ENCODE measurements around the gene CTAGE6. TPM values are rescaled to one million over a fixed set of nuclear protein-coding genes. Genes with fewer than 3 reads are reported as not detected.
"Not testable (repeated sequence)": the region's sequence is repeated elsewhere in the genome, so short reads cannot be mapped to it uniquely, and the experiment has no call there.

The CTAGE6 gene
- polyA plus RNA-seq: 0.04 TPM in 1 of 3 replicates, not detected in the others
- polyA plus RNA-seq (2011; ENCODE audit: low read depth): not detected
- not detected in 2 replicates for polyA plus RNA-seq (2011; cell fraction: cytosol; rRNA removed)
- not detected in 2 replicates for polyA plus RNA-seq (2011; cell fraction: nucleus; rRNA removed)
- 0.14 TPM in 1 of 2 replicates, not detected in the other for polyA plus RNA-seq (2012; ENCODE audit: low replicate concordance)
- polyA minus RNA-seq: 0.36 to 0.46 TPM in 2 of 3 replicates, not detected in the other
- not detected for polyA minus RNA-seq (2011; cell fraction: cytosol; rRNA and poly(A)+ RNA removed)
- 0.31 TPM in 1 of 2 replicates, not detected in the other for polyA minus RNA-seq (2011; cell fraction: nucleus; rRNA and poly(A)+ RNA removed)

- DNase-seq (ENCODE audit: low read depth, low spot score); H3K36me3 ChIP-seq (ENCODE audit: control insufficient read depth in 2 of 2, extremely low read depth in 1 of 2, insufficient read depth in 2 of 2, low read length in 2 of 2); H3K27ac ChIP-seq (ENCODE audit: control insufficient read depth, insufficient read depth, low read length); H3K79me2 ChIP-seq (ENCODE audit: control insufficient read depth, insufficient read depth, low read length); dilution Hi-C loops (cut with MboI; ENCODE audit: extremely low pct_ligation_motif_present, low sequenced_read_pairs); H4K20me1 ChIP-seq (ENCODE audit: control insufficient read depth, extremely low read depth, insufficient read depth, low read length); H3K4me3 ChIP-seq (ENCODE audit: control insufficient read depth in 2 of 3, extremely low read depth in 1 of 3, insufficient read depth in 2 of 3, low read depth in 1 of 3, low read length in 3 of 3); FAIRE-seq; H2AFZ ChIP-seq (ENCODE audit: control insufficient read depth, low read length); H3K4me2 ChIP-seq (ENCODE audit: control insufficient read depth, extremely low read depth, insufficient read depth, low read depth, low read length); H3K9me1 ChIP-seq (ENCODE audit: control insufficient read depth, extremely low read depth, insufficient read depth, low read length); H3K9ac ChIP-seq (ENCODE audit: control insufficient read depth, extremely low read depth, insufficient read depth, low read length); H3K27me3 ChIP-seq (ENCODE audit: control insufficient read depth, extremely low read depth, insufficient read depth, low read length); H3K9me3 ChIP-seq (ENCODE audit: control insufficient read depth, low read depth, low read length); H3K4me1 ChIP-seq (ENCODE audit: control insufficient read depth, extremely low read depth, insufficient read depth, low read length): not testable (repeated sequence)
Measured at GRCh38 chr7:143757596-143757995, at the start of gene CTAGE6. TSS of gene CTAGE6 (minus strand) at chr7:143757696. CDS start at chr7:143757658, 38 bp downstream.

- H3K4me2 ChIP-seq (ENCODE audit: control insufficient read depth, extremely low read depth, insufficient read depth, low read depth, low read length); H4K20me1 ChIP-seq (ENCODE audit: control insufficient read depth, extremely low read depth, insufficient read depth, low read length); H3K4me3 ChIP-seq (ENCODE audit: control insufficient read depth in 2 of 3, extremely low read depth in 1 of 3, insufficient read depth in 2 of 3, low read depth in 1 of 3, low read length in 3 of 3); DNase-seq (ENCODE audit: low read depth, low spot score); H2AFZ ChIP-seq (ENCODE audit: control insufficient read depth, low read length); H3K36me3 ChIP-seq (ENCODE audit: control insufficient read depth in 2 of 2, extremely low read depth in 1 of 2, insufficient read depth in 2 of 2, low read length in 2 of 2); dilution Hi-C loops (cut with MboI; ENCODE audit: extremely low pct_ligation_motif_present, low sequenced_read_pairs); H3K9me3 ChIP-seq (ENCODE audit: control insufficient read depth, low read depth, low read length); H3K9ac ChIP-seq (ENCODE audit: control insufficient read depth, extremely low read depth, insufficient read depth, low read length); H3K9me1 ChIP-seq (ENCODE audit: control insufficient read depth, extremely low read depth, insufficient read depth, low read length); H3K27me3 ChIP-seq (ENCODE audit: control insufficient read depth, extremely low read depth, insufficient read depth, low read length); H3K27ac ChIP-seq (ENCODE audit: control insufficient read depth, insufficient read depth, low read length); H3K79me2 ChIP-seq (ENCODE audit: control insufficient read depth, insufficient read depth, low read length); H3K4me1 ChIP-seq (ENCODE audit: control insufficient read depth, extremely low read depth, insufficient read depth, low read length): not testable (repeated sequence)
- FAIRE-seq: peak; percentile 97
Measured at GRCh38 chr7:143806664-143807071, 49.2 kb upstream of the CTAGE6 start.

GRCh38 chr7:143797896-143798290 is 40.4 kb upstream of the CTAGE6 start:
- H3K9me3 ChIP-seq (ENCODE audit: control insufficient read depth, low read depth, low read length); dilution Hi-C loops (cut with MboI; ENCODE audit: extremely low pct_ligation_motif_present, low sequenced_read_pairs); H3K36me3 ChIP-seq (ENCODE audit: control insufficient read depth in 2 of 2, extremely low read depth in 1 of 2, insufficient read depth in 2 of 2, low read length in 2 of 2); H3K79me2 ChIP-seq (ENCODE audit: control insufficient read depth, insufficient read depth, low read length); H3K9me1 ChIP-seq (ENCODE audit: control insufficient read depth, extremely low read depth, insufficient read depth, low read length); FAIRE-seq; H3K4me2 ChIP-seq (ENCODE audit: control insufficient read depth, extremely low read depth, insufficient read depth, low read depth, low read length); DNase-seq (ENCODE audit: low read depth, low spot score); H4K20me1 ChIP-seq (ENCODE audit: control insufficient read depth, extremely low read depth, insufficient read depth, low read length); H3K4me1 ChIP-seq (ENCODE audit: control insufficient read depth, extremely low read depth, insufficient read depth, low read length); H3K9ac ChIP-seq (ENCODE audit: control insufficient read depth, extremely low read depth, insufficient read depth, low read length); H3K4me3 ChIP-seq (ENCODE audit: control insufficient read depth in 2 of 3, extremely low read depth in 1 of 3, insufficient read depth in 2 of 3, low read depth in 1 of 3, low read length in 3 of 3); H2AFZ ChIP-seq (ENCODE audit: control insufficient read depth, low read length); H3K27ac ChIP-seq (ENCODE audit: control insufficient read depth, insufficient read depth, low read length); H3K27me3 ChIP-seq (ENCODE audit: control insufficient read depth, extremely low read depth, insufficient read depth, low read length): not testable (repeated sequence)

- dilution Hi-C loops (cut with MboI; ENCODE audit: extremely low pct_ligation_motif_present, low sequenced_read_pairs): not testable (repeated sequence)
Measured at GRCh38 chr7:143797119-143797895, 39.8 kb upstream of the CTAGE6 start.

GRCh38 chr7:143795653-143796052 is 38.2 kb upstream of the CTAGE6 start:
- H3K27me3 ChIP-seq (ENCODE audit: control insufficient read depth, extremely low read depth, insufficient read depth, low read length); H3K79me2 ChIP-seq (ENCODE audit: control insufficient read depth, insufficient read depth, low read length); DNase-seq (ENCODE audit: low read depth, low spot score); H3K4me3 ChIP-seq (ENCODE audit: control insufficient read depth in 2 of 3, extremely low read depth in 1 of 3, insufficient read depth in 2 of 3, low read depth in 1 of 3, low read length in 3 of 3); FAIRE-seq; H3K36me3 ChIP-seq (ENCODE audit: control insufficient read depth in 2 of 2, extremely low read depth in 1 of 2, insufficient read depth in 2 of 2, low read length in 2 of 2); H3K9ac ChIP-seq (ENCODE audit: control insufficient read depth, extremely low read depth, insufficient read depth, low read length); H4K20me1 ChIP-seq (ENCODE audit: control insufficient read depth, extremely low read depth, insufficient read depth, low read length); dilution Hi-C loops (cut with MboI; ENCODE audit: extremely low pct_ligation_motif_present, low sequenced_read_pairs); H2AFZ ChIP-seq (ENCODE audit: control insufficient read depth, low read length); H3K4me1 ChIP-seq (ENCODE audit: control insufficient read depth, extremely low read depth, insufficient read depth, low read length); H3K9me1 ChIP-seq (ENCODE audit: control insufficient read depth, extremely low read depth, insufficient read depth, low read length); H3K4me2 ChIP-seq (ENCODE audit: control insufficient read depth, extremely low read depth, insufficient read depth, low read depth, low read length); H3K27ac ChIP-seq (ENCODE audit: control insufficient read depth, insufficient read depth, low read length); H3K9me3 ChIP-seq (ENCODE audit: control insufficient read depth, low read depth, low read length): not testable (repeated sequence)

More at GRCh38 chr7:143797119-143797895, 39.8 kb upstream of the CTAGE6 start:
- H3K79me2 ChIP-seq (ENCODE audit: control insufficient read depth, insufficient read depth, low read length); DNase-seq (ENCODE audit: low read depth, low spot score); H3K9me3 ChIP-seq (ENCODE audit: control insufficient read depth, low read depth, low read length); H3K27ac ChIP-seq (ENCODE audit: control insufficient read depth, insufficient read depth, low read length); H3K36me3 ChIP-seq (ENCODE audit: control insufficient read depth in 2 of 2, extremely low read depth in 1 of 2, insufficient read depth in 2 of 2, low read length in 2 of 2); H3K27me3 ChIP-seq (ENCODE audit: control insufficient read depth, extremely low read depth, insufficient read depth, low read length); FAIRE-seq; H3K4me2 ChIP-seq (ENCODE audit: control insufficient read depth, extremely low read depth, insufficient read depth, low read depth, low read length); H3K9ac ChIP-seq (ENCODE audit: control insufficient read depth, extremely low read depth, insufficient read depth, low read length); H3K4me1 ChIP-seq (ENCODE audit: control insufficient read depth, extremely low read depth, insufficient read depth, low read length); H3K4me3 ChIP-seq (ENCODE audit: control insufficient read depth in 2 of 3, extremely low read depth in 1 of 3, insufficient read depth in 2 of 3, low read depth in 1 of 3, low read length in 3 of 3); H4K20me1 ChIP-seq (ENCODE audit: control insufficient read depth, extremely low read depth, insufficient read depth, low read length); H2AFZ ChIP-seq (ENCODE audit: control insufficient read depth, low read length); H3K9me1 ChIP-seq (ENCODE audit: control insufficient read depth, extremely low read depth, insufficient read depth, low read length): not testable (repeated sequence)
